Measurements from ENCODE around the gene FASTK.

FASTK gene

DNA sequence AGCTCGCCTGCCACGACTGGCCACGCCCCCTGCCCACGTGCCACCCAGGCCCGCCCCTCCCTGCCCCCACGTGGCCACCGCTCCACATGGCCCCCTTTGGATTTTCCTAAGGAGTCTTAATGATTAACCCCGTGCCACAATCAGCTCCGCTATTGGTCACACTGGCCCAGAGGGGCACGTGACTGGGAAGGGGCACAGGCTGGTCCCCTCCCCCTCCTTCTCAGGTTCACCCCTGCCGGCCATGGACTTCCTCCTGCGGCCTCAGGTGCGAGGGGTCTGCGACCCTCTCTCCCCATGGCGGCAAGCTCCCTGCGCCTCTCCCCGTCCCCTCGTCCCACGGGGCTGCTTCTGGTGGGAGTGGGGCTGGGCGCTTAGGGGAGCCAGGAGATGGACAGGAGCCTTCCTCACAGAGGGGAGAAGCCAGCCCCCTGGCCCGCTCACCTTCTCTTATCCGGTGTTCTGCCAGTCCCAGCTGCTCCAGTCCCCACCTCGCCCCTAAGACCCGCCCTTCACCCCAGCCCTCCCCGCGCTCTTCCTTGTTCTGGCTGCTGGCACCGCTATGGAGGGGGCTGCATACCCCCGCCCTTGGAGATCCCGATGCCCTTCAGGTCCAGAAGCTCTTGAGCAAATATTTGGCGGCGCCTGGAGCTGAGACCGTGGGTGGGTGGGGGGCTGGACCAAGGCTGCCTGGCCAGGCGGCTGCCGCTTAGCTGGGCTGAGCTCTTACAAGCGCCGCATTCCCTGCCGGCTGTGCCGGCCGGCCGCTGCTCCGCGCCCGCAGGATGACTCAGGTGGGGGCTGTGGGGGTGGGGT, 18.0 kb downstream of the FASTK start:
- peak; percentile 38 for DNase-seq

GRCh38 chr7:151062111-151062398, 18.6 kb downstream of the FASTK start:
- no peak for DNase-seq

DNA sequence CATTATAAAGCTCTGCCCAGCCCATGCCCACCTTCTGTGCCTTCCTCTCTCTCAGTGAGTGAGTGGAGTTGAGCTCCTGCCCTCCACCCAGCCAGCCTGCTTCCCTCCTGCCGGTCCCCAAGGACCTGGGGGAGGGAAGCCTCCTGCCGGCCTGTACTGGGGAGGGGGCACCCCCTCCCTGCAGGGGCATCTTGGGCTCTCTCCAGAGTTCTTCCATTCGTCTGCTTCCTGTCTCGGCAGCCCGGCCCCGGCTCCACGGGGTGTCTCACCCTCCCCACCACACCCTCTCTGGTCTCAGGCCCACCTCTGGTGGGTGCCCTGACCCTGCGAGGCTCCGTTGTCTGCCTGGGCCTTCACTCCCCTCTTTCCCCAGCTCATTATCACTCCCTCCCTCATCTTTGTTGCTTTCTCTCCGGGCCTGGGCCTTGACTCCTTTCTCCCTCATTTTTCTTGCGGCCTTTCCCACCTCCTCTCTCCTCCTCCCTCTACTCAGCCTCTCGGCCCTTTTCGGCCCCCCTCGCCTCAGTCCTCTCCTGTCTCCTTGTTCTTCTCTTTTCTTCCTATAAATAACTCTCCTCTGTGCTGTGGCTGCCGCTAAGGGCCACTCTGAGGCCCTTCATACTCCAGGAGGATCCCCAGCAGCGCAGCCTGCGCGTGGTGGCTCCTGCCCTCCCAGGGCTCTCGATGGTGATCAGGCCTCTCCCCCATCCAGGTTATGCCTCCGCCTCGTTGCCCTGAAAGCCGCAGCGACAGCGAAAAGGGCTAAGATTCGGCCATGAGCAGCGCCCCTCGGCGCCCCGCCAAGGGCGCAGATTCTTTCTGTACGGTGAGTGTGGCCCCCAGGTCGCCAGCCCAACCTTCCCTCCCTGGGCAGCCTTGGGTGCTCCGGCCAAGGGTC, 19.1 kb downstream of the FASTK start:
- DNase-seq: no peak

GRCh38 chr7:151060416-151061212, 20.0 kb downstream of the FASTK start:
- peak; percentile 61 for DNase-seq

DNA sequence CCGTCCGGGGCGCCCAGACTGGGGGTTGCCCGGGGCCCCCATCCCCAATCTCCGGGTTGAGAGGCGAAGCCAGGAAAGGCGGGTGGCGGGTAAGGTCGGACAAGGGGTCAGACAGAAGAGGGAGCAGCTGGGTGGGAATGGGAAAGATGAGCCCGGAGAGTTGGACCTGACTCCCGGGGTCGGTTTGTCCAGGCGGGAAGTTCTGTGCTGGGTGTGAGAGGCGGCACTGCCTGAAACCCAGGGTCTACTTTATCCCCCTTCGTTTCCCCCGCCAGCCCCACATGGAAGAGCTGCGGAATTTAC, 20.5 kb downstream of the FASTK start:
- DNase-seq: no peak

DNA sequence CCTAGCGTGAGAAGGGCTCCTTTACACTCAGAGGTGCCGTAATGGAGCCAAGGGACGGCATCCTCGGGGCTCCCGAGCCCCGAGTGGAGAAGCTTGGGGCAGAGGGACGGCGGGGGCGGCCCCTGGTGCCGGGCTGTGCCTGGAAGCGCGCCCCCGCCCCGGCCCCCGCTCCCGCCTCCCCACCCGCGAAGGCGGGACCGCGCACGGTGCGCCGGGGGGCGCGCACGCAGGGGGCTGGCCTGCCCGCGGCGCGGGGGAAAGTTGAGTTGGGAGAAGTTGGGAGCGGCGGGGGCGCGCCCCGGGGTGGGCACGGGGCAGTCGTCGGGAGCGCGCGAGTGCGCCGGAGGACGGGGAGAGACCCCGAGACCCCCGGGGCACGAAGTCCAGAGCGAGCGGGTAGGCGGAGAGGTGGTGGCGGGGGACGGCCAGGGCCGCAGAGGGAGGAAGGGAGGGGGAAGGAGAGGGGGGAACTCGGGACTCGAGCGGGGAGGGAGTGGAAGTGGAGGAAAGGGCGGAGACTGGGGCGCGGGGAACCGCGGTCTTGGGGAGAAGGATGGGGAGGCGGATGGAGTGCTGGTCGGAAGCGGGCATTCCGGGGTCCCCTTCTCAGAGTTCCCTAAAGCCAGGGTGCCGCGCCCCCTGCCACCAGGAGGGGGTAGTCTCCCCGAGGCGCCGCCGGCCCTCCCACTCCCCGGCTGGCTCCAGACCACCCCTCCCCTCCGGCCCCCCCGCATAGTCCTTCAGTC, 21.1 kb downstream of the FASTK start, which contains the start of gene SLC4A2:
TSS of gene SLC4A2 (plus strand) at position 223 of the 746 bp plus-strand sequence. CDS start 2,399 bp downstream, outside the sequence.
- peak; percentile 81 for DNase-seq

- DNase-seq: peak; percentile 39
Measured at GRCh38 chr7:151058781-151059366, 21.7 kb downstream of the FASTK start.

DNA sequence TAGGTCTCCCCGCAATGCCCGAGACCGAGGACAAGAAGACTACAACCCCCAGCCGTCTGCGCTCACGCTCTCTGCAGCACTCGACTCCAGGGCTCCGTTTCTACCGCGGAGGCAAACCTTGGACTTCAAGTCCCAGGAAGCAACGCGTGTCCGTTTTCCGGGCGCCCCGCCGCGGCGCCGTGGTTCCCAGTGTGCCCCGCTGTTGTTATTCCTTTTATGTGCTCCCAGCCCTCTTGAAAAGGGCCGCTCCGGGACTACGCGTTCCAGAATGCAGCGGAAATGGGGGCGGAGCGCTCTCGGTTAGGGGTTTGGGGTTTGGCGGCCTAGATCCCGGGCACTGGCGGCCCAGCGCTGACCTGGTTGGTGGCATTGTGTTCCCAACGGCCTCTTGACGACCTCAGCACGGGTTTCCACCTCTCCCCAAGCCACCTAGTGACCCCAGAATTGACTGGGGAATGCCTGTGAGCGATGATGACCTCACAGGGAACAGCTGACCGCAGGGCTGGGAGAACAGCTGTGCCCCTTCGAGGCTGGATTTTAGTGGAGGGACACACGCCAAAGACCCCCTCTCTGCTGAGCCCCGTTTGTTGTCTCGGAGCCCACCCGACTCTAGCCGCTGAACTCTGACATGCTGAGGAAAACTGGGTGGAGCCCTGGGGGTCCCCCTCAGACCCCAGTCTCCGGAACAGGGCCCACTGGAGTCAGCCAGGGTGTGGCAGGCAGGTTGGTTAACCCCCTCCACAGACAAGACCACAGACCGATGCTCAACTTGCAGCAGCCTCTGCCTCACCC, 22.4 kb downstream of the FASTK start:
- peak; percentile 100 for DNase-seq

DNA sequence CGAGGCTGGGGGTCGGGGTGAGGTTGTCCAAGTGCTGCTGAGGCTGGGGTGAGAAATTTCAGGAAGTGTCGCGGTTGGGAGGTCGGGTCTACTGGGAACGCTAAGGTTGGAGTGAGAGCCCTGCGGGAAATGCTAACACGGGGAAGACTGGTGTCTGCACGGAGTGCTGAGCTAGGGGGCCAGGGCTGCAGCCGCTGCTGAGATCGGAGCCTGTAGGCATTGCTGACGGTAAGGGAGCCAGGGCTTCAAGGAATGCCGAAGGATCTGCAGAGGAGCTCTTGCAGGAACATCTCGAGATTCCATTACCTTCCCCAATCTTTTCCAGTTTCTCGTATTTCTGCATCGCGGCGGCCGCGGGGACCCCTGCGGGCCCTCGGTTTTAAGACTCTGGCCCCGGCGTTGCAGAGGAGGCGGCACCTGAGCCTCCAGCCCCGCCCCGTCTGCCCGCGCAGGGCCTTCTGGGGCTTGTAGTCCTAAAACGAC, 23.1 kb downstream of the FASTK start, which contains the start of gene CDK5:
TSS of gene CDK5 (minus strand) at position 392 of the 483 bp plus-strand sequence. CDS start at position 343, 49 bp downstream.
- DNase-seq: no peak

DNA sequence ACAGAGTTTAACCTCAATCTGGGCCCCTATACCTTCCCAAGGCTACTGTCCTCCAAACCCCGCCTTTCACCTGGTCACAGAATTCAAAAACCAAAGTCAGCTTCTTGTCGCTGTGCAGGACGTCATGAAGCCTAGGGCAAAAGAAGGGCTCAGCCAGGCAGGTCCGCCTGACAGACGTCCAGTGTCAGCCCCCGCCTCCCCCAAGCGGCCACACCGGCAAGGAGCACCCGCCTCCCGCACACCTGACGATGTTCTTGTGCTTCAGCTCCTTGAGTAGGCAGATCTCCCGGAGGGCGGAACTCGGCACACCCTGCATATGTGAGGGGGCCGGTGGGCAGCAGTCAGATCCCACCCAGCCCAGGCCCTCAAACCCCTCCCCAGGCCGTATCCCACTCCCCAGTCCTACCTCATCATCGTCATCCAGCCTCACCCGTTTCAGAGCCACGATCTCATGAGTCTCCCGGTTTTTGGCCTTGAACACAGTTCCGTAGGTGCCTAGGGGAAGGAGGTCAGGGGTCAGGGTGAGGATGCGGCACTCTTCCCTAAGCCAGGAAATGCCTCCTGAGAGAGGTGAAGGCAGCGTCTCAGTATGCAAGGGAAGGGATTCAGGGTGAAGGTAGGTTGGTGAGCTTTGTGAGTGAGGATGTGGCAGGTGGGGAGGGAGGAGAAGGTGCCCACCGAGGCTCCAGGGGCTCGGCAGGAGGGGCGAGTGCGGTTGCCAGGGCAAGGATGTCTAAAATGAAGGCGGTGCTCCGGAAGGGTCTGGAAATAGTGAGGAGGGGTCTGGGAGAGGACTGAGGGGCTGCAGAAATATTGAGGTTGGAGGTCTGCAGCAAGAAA, 23.7 kb downstream of the FASTK start:
- DNase-seq: no peak

- DNase-seq: peak; percentile 33
Measured at GRCh38 chr7:151056283-151056665, 24.3 kb downstream of the FASTK start.

- no peak for DNase-seq
Measured at GRCh38 chr7:151053751-151054150, 26.9 kb downstream of the FASTK start.

DNA sequence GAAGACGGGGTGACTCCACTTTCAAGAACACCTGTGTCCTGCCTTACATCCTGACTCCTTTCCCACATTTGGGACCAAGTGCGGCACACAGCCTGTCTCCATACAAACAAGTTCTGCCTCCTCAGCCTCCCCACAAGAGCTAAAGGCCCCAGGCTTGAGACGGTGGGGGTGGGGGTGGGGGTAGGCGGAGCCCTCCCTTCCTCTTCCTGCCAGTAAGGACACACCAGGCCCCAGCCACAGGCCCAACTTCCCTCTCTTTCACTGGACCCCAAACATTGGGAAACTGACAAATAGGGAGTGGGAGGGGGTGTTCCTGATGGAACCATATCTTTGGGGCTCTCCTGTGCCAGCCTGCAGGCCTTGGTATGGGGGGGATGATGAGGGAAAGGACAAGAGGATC, 27.5 kb downstream of the FASTK start:
- DNase-seq: peak; percentile 48

DNA sequence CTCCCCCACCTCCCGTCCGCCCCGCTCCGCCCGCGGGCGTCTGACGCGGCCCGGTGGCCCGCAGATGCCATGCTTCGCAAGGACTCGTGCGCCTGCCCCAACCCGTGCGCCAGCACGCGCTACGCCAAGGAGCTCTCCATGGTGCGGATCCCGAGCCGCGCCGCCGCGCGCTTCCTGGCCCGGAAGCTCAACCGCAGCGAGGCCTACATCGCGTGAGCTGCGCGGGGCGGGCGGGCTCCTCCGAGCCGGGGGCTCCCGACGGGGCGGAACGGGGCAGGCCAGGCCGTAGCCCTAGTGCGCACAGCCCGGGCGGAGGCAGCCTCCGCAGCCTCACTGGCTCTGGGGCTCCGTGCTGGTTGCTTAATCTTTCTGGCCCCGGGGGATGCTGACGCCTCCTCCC, 29.5 kb downstream of the FASTK start:
- peak; percentile 86 for DNase-seq

DNA sequence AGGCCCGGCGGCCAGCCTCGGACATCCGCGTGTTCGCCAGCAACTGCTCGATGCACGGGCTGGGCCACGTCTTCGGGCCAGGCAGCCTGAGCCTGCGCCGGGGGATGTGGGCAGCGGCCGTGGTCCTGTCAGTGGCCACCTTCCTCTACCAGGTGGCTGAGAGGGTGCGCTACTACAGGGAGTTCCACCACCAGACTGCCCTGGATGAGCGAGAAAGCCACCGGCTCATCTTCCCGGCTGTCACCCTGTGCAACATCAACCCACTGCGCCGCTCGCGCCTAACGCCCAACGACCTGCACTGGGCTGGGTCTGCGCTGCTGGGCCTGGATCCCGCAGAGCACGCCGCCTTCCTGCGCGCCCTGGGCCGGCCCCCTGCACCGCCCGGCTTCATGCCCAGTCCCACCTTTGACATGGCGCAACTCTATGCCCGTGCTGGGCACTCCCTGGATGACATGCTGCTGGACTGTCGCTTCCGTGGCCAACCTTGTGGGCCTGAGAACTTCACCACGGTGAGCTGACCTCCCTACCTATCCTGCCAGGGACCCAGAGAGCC, 31.6 kb downstream of the FASTK start:
- no peak for DNase-seq

DNA sequence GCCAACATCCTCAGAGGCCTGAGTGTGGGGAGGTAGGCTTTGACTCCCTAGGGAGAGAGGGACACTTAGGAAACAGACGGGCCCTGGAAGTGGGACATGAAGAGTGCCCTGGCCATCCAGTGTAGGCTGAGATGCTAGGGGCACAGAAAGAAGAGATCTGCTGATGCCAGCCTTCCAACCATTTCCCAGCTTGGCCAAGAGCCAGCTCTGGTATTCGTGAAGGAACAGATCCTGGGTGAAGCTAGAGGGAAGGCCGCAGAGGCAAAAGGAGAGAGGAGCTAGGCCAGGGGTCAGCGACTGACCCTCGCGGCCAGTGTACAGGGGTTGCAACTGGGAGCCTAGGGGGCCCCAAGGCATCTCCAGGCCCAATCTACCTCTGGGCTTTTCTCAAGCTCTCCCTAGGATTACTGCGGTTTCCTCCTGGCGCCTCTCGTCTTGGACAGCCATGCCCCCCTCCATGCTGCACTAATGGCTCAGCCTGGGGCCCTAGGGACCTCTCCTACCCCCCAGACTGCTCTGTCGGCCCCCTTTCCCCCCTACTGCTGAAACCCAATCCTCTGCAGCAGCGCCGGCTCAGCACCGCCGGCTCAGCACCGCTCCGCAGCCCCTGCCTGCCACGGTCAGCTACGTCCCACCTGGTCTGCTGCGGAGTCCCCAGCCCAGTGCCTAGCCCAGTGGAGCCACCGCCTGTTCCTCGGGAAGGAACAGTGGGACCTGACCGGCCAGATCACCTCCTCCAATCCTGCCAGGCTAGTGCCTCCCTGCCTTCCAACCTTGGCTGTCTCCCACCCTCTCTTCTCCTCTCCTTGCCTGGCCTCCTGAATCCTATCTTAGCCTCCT, 32.4 kb downstream of the FASTK start, which contains the start of gene ASIC3:
TSS of gene ASIC3 (plus strand) at position 556 of the 840 bp plus-strand sequence. CDS start 355 bp downstream, outside the sequence.
- DNase-seq: no peak

- peak; percentile 72 for DNase-seq
Measured at GRCh38 chr7:151046603-151047573, 33.7 kb downstream of the FASTK start.
